Measurements from ENCODE around the gene C4BPB.

C4BPB gene

DNA sequence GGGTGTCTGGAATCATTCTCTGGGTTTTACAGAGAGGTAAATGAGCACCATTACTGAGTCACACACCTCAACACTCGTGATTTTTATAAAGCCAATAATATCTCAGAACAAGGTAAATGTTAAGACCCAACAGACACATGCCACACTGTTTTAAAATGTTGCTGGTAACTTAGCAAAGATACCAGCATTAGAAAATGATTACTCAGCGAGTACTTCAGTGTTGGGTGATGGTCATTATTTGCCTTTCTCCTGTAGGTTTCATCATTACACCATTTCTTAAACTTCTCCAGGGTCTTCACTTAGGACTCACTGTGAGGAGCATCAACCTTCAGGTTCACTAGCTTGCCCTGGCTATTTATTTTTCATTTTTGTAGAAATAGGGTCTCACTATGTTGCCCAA, 6.9 kb upstream of the C4BPB start:
- no peak for DNase-seq (ENCODE audit: low read depth)
- in situ Hi-C loops (cut with HindIII; ENCODE audit: low sequenced_read_pairs) = no loop called here
- TF ChIP-seq, protein P1, sequence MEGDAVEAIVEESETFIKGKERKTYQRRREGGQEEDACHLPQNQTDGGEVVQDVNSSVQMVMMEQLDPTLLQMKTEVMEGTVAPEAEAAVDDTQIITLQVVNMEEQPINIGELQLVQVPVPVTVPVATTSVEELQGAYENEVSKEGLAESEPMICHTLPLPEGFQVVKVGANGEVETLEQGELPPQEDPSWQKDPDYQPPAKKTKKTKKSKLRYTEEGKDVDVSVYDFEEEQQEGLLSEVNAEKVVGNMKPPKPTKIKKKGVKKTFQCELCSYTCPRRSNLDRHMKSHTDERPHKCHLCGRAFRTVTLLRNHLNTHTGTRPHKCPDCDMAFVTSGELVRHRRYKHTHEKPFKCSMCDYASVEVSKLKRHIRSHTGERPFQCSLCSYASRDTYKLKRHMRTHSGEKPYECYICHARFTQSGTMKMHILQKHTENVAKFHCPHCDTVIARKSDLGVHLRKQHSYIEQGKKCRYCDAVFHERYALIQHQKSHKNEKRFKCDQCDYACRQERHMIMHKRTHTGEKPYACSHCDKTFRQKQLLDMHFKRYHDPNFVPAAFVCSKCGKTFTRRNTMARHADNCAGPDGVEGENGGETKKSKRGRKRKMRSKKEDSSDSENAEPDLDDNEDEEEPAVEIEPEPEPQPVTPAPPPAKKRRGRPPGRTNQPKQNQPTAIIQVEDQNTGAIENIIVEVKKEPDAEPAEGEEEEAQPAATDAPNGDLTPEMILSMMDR (IDR thresholded peaks at IDR 0.05; ENCODE audit: low read depth, low read length, missing control alignments) = no peak
- H3K4me3 ChIP-seq (ENCODE audit: low read depth, low read length) = no peak overlapping the region

DNA sequence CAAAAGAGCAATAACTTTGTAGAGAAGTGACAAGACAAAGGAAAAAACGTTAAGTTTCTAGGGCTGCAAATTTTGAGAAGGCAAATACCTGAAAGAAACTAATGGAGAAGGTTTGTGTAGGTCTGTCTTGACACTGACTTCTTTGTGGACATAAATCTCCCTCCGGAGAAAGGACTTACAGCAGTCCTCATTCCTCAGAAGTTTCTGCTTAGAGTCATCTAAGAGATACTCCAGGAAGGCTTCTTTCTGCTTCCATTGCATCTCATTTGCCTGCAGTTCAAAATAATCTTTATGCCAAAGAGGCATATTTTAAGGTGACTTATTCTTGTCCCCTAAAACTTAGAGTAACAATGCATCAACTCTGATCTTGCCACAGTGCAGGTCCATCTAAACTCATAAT, 4.4 kb upstream of the C4BPB start:
- no peak overlapping the region for H3K4me3 ChIP-seq (ENCODE audit: low read depth, low read length)
- TF ChIP-seq, protein P1 (IDR thresholded peaks at IDR 0.05; ENCODE audit: low read depth, low read length, missing control alignments) = no peak
- DNase-seq (ENCODE audit: low read depth) = no peak
- in situ Hi-C loops (cut with HindIII; ENCODE audit: low sequenced_read_pairs) = no loop called here

DNA sequence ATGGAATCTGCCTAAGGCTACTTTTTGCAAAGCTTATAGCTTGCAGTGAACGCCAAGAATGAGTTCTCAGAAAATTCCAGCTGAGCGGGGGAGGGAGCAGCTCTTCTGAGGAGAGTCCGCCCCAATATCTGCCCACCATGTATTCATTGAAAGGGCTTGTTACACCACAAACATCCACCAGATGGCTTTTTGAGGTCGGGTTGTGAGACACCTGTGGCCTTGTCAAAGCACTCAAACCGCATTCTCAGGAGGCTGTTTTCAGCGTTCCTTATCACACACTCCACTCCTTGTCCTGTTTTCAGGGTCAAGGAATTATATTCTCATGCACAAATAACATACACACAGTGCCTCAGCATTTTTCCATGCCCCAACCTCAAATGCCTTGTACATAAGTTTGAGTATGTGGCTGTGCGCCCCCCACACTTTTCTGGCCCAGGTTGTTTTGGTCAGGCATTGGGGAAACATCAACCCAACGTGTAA, 3.9 kb upstream of the C4BPB start:
- H3K4me3 ChIP-seq (ENCODE audit: low read depth, low read length) = no peak overlapping the region
- in situ Hi-C loops (cut with HindIII; ENCODE audit: low sequenced_read_pairs) = no loop called here
- DNase-seq (ENCODE audit: low read depth) = peak; percentile 68
- TF ChIP-seq, protein P1 (IDR thresholded peaks at IDR 0.05; ENCODE audit: low read depth, low read length, missing control alignments) = peak; percentile 66

GRCh38 chr1:207085887-207086286, 2.8 kb upstream of the C4BPB start:
- no peak for DNase-seq (ENCODE audit: low read depth)
- TF ChIP-seq, protein P1 (IDR thresholded peaks at IDR 0.05; ENCODE audit: low read depth, low read length, missing control alignments) = no peak
- in situ Hi-C loops (cut with HindIII; ENCODE audit: low sequenced_read_pairs) = no loop called here
- H3K4me3 ChIP-seq (ENCODE audit: low read depth, low read length) = no peak overlapping the region

- DNase-seq (ENCODE audit: low read depth) = no peak
- H3K4me3 ChIP-seq (ENCODE audit: low read depth, low read length) = no peak overlapping the region
- TF ChIP-seq, protein P1 (IDR thresholded peaks at IDR 0.05; ENCODE audit: low read depth, low read length, missing control alignments) = no peak
- in situ Hi-C loops (cut with HindIII; ENCODE audit: low sequenced_read_pairs) = no loop called here
Measured at GRCh38 chr1:207088161-207088560, 499 bp upstream of the C4BPB start.

- TF ChIP-seq, protein P1 (IDR thresholded peaks at IDR 0.05; ENCODE audit: low read depth, low read length, missing control alignments) = no peak
Measured at GRCh38 chr1:207089627-207090355, 1.1 kb downstream of the C4BPB start.

More at GRCh38 chr1:207089627-207090355, 1.1 kb downstream of the C4BPB start:
- no peak overlapping the region for H3K4me3 ChIP-seq (ENCODE audit: low read depth, low read length)
- in situ Hi-C loops (cut with HindIII; ENCODE audit: low sequenced_read_pairs) = no loop called here
- DNase-seq (ENCODE audit: low read depth) = no peak

All from astrocyte of the cerebellum (primary cell).